ENCODE results near the gene UNC13B.

UNC13B gene

DNA sequence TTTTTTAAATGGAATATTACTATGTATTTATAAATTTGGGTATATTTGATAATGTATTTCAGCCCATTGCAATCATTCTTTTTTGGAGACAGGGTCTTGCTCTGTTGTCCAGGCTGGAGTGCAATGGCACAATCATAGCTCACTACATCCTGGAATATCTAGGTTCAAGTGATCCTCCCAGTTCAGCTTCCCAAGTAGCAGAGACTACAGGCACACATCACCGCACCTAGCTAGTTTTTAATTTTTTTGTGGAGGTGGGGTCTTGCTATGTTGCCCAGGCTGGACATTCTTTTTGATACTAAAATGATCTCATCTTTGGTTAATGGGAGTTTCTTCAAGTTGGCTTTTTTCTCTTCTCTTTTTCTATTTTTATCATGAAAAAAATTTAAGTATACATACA lies 91.3 kb downstream of the UNC13B start:
- Histone ChIP-seq H3K9me3 (ENCODE audit: control insufficient read depth, low read length) (no peaks in the 10 kb centered on the region), H3K27ac (ENCODE audit: insufficient read depth, low read length, poor library complexity, severe bottlenecking) (no peak overlapping the region), H3K27me3 (replicated peaks; ENCODE audit: control insufficient read depth, insufficient read depth, low read length, poor library complexity, severe bottlenecking) (no peaks in the 10 kb centered on the region), H3K4me1 (ENCODE audit: control insufficient read depth, insufficient read depth, low read length, poor library complexity, severe bottlenecking) (no peaks in the 10 kb centered on the region), H3K4me3 (ENCODE audit: insufficient read depth, low read depth, low read length, poor library complexity, severe bottlenecking) (no peak overlapping the region), H3K36me3 (ENCODE audit: control insufficient read depth, insufficient read depth, low read length) (no peaks in the 10 kb centered on the region)
- no peak for DNase-seq

DNA sequence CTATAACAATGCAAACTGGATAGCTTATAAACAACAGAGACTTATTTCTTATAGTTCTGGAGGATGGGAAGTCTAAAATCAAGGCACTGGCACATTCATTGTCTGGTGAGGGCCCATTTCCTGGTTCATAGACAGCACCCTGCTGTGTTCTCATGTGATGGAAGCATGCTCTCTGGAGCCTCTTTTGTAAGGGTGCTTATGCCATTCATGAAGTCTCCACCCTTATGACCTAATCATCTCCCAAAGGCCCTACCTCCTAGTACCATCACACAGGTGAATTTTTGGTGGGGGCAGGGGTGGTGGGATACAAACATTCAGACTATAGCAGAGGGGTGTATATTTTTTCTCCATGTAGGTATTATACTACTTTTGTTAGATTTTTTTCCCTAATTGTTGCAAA lies 92.4 kb downstream of the UNC13B start:
- no peaks in the 10 kb centered on the region for H3K9me3 ChIP-seq (ENCODE audit: control insufficient read depth, low read length)
- H3K4me1 ChIP-seq (ENCODE audit: control insufficient read depth, insufficient read depth, low read length, poor library complexity, severe bottlenecking) = no peaks in the 10 kb centered on the region
- H3K4me3 ChIP-seq (ENCODE audit: insufficient read depth, low read depth, low read length, poor library complexity, severe bottlenecking) = no peak overlapping the region
- H3K27me3 ChIP-seq (replicated peaks; ENCODE audit: control insufficient read depth, insufficient read depth, low read length, poor library complexity, severe bottlenecking) = no peaks in the 10 kb centered on the region
- DNase-seq = no peak
- H3K36me3 ChIP-seq (ENCODE audit: control insufficient read depth, insufficient read depth, low read length) = no peaks in the 10 kb centered on the region
- H3K27ac ChIP-seq (ENCODE audit: insufficient read depth, low read length, poor library complexity, severe bottlenecking) = no peak overlapping the region

DNA sequence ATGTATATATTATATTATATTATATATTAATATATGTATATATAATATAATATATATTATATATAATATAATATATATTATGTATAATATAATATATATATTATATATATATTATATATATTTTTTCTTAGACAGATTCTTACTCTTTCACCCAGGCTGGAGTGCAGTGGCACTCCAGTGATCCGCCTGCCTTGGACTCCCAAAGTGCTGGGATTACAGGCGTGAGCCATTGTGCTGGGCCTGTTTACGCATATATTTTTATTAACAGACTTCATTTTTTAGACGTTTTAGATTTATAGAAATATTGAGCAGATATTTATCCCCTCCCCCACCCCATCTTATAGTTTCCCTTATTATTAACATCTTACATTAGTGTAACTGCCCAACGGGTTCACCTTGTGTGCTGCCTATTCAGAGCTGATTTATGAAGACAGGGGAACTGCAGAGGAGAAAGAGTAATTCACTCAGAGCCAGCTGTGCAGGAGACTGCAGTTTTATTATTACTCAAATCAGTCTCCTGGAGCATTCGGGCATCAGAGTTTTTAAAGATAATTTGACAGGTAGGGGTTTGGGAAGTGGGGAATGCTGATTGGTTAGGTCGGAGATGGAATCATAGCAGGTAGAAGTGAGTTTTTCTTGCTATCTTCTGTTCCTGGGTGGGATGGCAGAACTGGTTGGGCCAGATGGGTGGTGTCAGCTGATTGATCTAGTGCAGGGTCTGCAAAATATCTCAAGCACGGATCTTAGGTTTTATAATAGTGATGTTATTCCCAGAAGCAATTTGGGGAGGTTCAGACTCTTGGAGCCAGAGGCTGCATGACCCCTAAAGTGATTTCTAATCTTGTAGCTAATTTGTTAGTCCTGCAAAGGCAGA lies 93.4 kb downstream of the UNC13B start:
- Histone ChIP-seq H3K4me1 (ENCODE audit: control insufficient read depth, insufficient read depth, low read length, poor library complexity, severe bottlenecking) (no peaks in the 10 kb centered on the region), H3K9me3 (ENCODE audit: control insufficient read depth, low read length) (no peaks in the 10 kb centered on the region), H3K27ac (ENCODE audit: insufficient read depth, low read length, poor library complexity, severe bottlenecking) (no peak overlapping the region), H3K27me3 (replicated peaks; ENCODE audit: control insufficient read depth, insufficient read depth, low read length, poor library complexity, severe bottlenecking) (no peaks in the 10 kb centered on the region), H3K4me3 (ENCODE audit: insufficient read depth, low read depth, low read length, poor library complexity, severe bottlenecking) (no peak overlapping the region), H3K36me3 (ENCODE audit: control insufficient read depth, insufficient read depth, low read length) (no peaks in the 10 kb centered on the region)
- no peak for DNase-seq

DNA sequence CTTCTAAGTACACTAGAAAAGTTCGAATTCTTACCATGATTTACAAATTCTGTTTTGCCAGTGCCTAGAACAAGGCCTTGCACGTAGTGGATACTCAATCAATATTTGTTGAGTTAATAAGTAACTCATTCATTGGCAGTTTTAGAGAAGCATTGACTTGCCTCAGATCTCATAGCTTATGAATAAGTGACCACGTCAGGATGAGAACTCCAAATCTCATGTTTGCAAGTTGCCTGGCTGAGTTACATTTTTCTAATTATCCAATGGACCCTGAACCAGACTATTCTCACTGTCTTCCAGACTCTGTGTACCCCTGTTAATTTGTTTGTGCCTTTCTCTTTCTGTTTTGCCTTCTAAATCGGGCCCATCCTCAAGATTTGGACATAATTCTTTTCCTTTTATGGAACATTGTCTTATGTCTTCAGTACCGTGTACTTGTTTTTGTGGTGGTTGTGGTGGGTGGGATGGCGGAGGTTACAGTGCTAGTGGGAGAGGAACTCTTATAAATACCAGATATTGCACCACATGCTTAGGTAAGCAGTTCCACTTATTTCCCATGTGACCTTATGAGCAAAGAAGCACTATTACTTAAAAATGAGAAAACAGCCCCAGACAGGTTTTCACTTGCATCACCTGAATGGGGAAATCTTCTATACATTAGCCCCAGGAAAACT lies 96.3 kb downstream of the UNC13B start:
- DNase-seq = no peak
- H3K9me3 ChIP-seq (ENCODE audit: control insufficient read depth, low read length) = no peaks in the 10 kb centered on the region
- H3K27me3 ChIP-seq (replicated peaks; ENCODE audit: control insufficient read depth, insufficient read depth, low read length, poor library complexity, severe bottlenecking) = no peaks in the 10 kb centered on the region
- no peak overlapping the region for H3K27ac ChIP-seq (ENCODE audit: insufficient read depth, low read length, poor library complexity, severe bottlenecking)
- no peaks in the 10 kb centered on the region for H3K36me3 ChIP-seq (ENCODE audit: control insufficient read depth, insufficient read depth, low read length)
- H3K4me3 ChIP-seq (ENCODE audit: insufficient read depth, low read depth, low read length, poor library complexity, severe bottlenecking) = no peak overlapping the region
- H3K4me1 ChIP-seq (ENCODE audit: control insufficient read depth, insufficient read depth, low read length, poor library complexity, severe bottlenecking) = no peaks in the 10 kb centered on the region

DNA sequence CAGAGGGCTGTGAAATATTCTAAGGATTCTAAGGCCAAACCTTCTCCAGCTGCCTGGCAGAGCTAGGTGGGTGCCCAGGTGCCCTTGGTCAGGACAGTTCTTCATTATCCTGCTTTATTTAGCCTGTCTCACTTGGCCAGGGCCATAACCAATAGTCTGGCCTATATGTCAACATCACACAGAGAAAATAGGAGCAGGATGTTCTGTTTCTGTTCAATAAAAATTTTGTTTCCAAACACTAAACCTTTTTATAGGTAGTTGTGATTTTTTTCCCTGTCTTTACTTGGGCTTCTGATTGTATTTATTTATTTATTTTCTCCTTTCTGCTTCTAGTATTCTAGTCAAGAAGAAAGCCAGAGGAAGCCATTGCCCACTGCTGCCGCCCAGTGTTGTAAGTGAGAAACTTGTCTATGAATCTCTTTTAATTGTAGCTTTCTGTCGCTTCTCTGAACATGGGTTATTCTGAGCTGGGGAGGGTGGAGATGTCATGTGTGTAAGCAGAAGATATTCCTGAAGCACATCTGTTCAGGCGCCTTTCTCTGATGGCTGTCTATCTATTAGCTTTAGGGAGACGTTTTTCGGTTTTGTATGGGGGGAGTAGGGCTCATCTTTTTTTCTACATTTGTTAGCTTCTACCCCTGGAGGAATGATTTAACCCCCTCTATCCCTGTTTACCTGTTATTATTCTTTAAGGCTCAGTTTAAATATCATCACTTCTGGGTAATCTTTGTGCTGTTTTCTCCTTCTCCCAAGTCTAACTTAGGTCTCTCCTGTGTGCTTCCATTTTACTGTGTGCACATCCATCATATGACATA lies 97.1 kb downstream of the UNC13B start:
- H3K27ac ChIP-seq (ENCODE audit: insufficient read depth, low read length, poor library complexity, severe bottlenecking) = no peak overlapping the region
- no peak overlapping the region for H3K4me3 ChIP-seq (ENCODE audit: insufficient read depth, low read depth, low read length, poor library complexity, severe bottlenecking)
- H3K36me3 ChIP-seq (ENCODE audit: control insufficient read depth, insufficient read depth, low read length) = no peaks in the 10 kb centered on the region
- DNase-seq = peak in 1 of 3 donors; percentile 14
- no peaks in the 10 kb centered on the region for H3K27me3 ChIP-seq (replicated peaks; ENCODE audit: control insufficient read depth, insufficient read depth, low read length, poor library complexity, severe bottlenecking)
- no peaks in the 10 kb centered on the region for H3K4me1 ChIP-seq (ENCODE audit: control insufficient read depth, insufficient read depth, low read length, poor library complexity, severe bottlenecking)
- H3K9me3 ChIP-seq (ENCODE audit: control insufficient read depth, low read length) = no peaks in the 10 kb centered on the region

DNA sequence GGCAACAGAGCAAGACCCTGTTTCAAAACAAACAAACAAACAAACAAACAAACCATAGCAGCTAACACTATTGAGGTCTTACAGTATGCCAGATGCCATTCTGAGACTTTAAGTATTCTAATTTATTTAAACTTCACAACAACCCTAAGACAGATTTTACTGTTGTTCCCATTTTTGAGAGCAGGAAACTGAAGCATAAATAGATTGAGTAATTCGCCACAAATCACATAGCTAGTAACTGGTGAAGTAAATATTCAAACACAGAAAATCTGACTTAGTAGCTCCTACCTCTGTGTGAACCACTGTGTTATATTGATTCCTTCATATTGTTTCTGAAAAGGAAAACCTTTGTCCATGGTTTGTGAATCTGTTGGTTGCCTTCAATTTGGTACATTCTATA lies 98.4 kb downstream of the UNC13B start:
- Histone ChIP-seq H3K4me1 (ENCODE audit: control insufficient read depth, insufficient read depth, low read length, poor library complexity, severe bottlenecking) (no peaks in the 10 kb centered on the region), H3K27ac (ENCODE audit: insufficient read depth, low read length, poor library complexity, severe bottlenecking) (no peak overlapping the region)

DNA sequence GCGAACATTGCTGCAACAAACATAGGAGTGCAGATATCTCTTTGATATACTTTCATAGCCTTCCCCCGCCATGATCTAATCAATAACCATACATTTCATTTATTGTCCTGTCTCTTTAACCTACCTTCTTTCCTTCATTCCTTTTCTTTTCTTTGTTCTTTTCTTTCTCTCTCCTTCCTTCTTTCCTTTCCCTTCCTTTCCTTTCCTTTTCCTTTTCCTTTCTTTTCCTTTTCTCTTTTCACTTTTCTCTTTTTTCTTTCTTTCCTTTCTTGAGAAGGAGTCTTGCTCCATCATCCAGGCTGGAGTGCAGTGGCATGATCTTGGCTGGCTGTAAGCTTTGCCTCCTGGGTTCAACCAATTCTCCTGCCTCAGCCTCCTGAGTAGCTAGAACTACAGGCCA lies 100.3 kb downstream of the UNC13B start:
- Histone ChIP-seq H3K27ac (ENCODE audit: insufficient read depth, low read length, poor library complexity, severe bottlenecking) (no peak overlapping the region), H3K27me3 (replicated peaks; ENCODE audit: control insufficient read depth, insufficient read depth, low read length, poor library complexity, severe bottlenecking) (no peaks in the 10 kb centered on the region), H3K9me3 (ENCODE audit: control insufficient read depth, low read length) (no peaks in the 10 kb centered on the region), H3K4me3 (ENCODE audit: insufficient read depth, low read depth, low read length, poor library complexity, severe bottlenecking) (no peak overlapping the region), H3K36me3 (ENCODE audit: control insufficient read depth, insufficient read depth, low read length) (no peaks in the 10 kb centered on the region), H3K4me1 (ENCODE audit: control insufficient read depth, insufficient read depth, low read length, poor library complexity, severe bottlenecking) (no peaks in the 10 kb centered on the region)
- DNase-seq = no peak

More for the DNA sequence above, 98.4 kb downstream of the UNC13B start:
- H3K9me3 ChIP-seq (ENCODE audit: control insufficient read depth, low read length) = no peaks in the 10 kb centered on the region
- H3K36me3 ChIP-seq (ENCODE audit: control insufficient read depth, insufficient read depth, low read length) = no peaks in the 10 kb centered on the region
- no peak overlapping the region for H3K4me3 ChIP-seq (ENCODE audit: insufficient read depth, low read depth, low read length, poor library complexity, severe bottlenecking)
- no peaks in the 10 kb centered on the region for H3K27me3 ChIP-seq (replicated peaks; ENCODE audit: control insufficient read depth, insufficient read depth, low read length, poor library complexity, severe bottlenecking)
- DNase-seq = no peak

DNA sequence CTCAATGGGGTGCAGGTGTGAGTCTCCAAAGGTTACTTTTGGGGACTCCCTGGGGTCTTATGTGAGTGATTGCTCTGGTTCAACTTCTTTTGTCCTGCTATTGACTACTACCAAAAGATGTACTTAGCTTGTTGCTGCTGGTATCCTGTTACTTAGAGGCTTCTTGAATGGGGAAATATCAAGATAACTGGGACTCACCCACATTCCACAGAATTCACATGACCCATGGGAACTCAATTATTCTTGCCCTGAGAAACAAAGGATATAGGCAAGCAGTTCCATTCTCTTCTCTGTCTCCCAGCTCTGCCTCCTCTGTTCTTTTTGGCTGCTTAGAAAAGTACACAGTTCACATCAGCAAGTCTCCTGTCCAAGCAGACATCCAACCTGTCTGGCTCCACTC lies 105.9 kb downstream of the UNC13B start:
- H3K36me3 ChIP-seq (ENCODE audit: control insufficient read depth, insufficient read depth, low read length) = no peaks in the 10 kb centered on the region
- no peaks in the 10 kb centered on the region for H3K27me3 ChIP-seq (replicated peaks; ENCODE audit: control insufficient read depth, insufficient read depth, low read length, poor library complexity, severe bottlenecking)
- H3K27ac ChIP-seq (ENCODE audit: insufficient read depth, low read length, poor library complexity, severe bottlenecking) = no peak overlapping the region
- H3K9me3 ChIP-seq (ENCODE audit: control insufficient read depth, low read length) = no peaks in the 10 kb centered on the region
- DNase-seq = no peak
- no peaks in the 10 kb centered on the region for H3K4me1 ChIP-seq (ENCODE audit: control insufficient read depth, insufficient read depth, low read length, poor library complexity, severe bottlenecking)
- no peak overlapping the region for H3K4me3 ChIP-seq (ENCODE audit: insufficient read depth, low read depth, low read length, poor library complexity, severe bottlenecking)

DNA sequence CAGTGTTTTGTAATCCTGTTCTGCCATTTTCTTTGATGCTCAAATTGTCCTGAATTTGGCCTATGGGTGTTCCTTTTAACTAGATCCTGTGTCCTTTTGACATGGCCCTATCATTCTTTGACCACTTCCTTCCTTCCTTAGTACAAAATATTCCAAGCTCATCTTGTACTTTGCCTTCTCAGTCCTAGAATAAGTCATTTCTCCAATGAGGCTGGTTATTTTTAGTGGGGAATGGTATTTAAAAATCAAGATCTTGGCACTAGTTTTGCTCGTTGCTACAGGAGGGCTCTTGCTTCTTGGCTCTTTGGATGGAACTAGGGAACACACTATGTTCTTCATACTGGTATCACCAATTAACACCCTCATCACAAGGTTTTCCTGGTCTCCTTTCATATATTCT lies 108.1 kb downstream of the UNC13B start:
- H3K36me3 ChIP-seq (ENCODE audit: control insufficient read depth, insufficient read depth, low read length) = no peaks in the 10 kb centered on the region
- H3K27me3 ChIP-seq (replicated peaks; ENCODE audit: control insufficient read depth, insufficient read depth, low read length, poor library complexity, severe bottlenecking) = peaks cover 3% of the 10 kb centered on the region
- H3K4me1 ChIP-seq (ENCODE audit: control insufficient read depth, insufficient read depth, low read length, poor library complexity, severe bottlenecking) = no peaks in the 10 kb centered on the region
- no peak overlapping the region for H3K4me3 ChIP-seq (ENCODE audit: insufficient read depth, low read depth, low read length, poor library complexity, severe bottlenecking)
- DNase-seq = no peak
- H3K27ac ChIP-seq (ENCODE audit: insufficient read depth, low read length, poor library complexity, severe bottlenecking) = no peak overlapping the region
- H3K9me3 ChIP-seq (ENCODE audit: control insufficient read depth, low read length) = no peaks in the 10 kb centered on the region

DNA sequence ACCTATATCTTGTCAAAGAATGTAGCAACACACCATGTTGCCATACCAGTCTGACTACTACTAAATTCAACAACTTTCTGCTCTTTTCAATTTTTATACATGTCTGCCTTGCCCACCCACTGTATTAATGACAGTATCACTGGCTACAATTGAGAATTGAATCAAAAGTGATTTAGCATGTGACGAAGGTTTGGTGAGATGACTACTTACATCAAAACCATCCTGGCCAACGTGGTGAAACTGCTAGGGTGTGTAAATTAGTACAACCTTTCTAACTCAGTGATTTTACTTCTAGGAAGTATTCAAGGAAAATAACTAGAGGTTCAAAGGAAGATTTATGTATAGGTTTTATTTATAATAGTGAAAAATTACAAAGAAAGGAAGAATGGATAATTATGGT lies 109.8 kb downstream of the UNC13B start:
- H3K4me1 ChIP-seq (ENCODE audit: control insufficient read depth, insufficient read depth, low read length, poor library complexity, severe bottlenecking) = no peaks in the 10 kb centered on the region

More for the DNA sequence above, 109.8 kb downstream of the UNC13B start:
- Histone ChIP-seq H3K36me3 (ENCODE audit: control insufficient read depth, insufficient read depth, low read length) (no peaks in the 10 kb centered on the region), H3K27me3 (replicated peaks; ENCODE audit: control insufficient read depth, insufficient read depth, low read length, poor library complexity, severe bottlenecking) (peaks cover 3% of the 10 kb centered on the region), H3K9me3 (ENCODE audit: control insufficient read depth, low read length) (no peaks in the 10 kb centered on the region), H3K4me3 (ENCODE audit: insufficient read depth, low read depth, low read length, poor library complexity, severe bottlenecking) (no peak overlapping the region), H3K27ac (ENCODE audit: insufficient read depth, low read length, poor library complexity, severe bottlenecking) (no peak overlapping the region)
- DNase-seq = no peak

All from effector memory CD4-positive, alpha-beta T cell (primary cell).